ENCODE data around the gene ROCK1.

The ROCK1 gene

DNA sequence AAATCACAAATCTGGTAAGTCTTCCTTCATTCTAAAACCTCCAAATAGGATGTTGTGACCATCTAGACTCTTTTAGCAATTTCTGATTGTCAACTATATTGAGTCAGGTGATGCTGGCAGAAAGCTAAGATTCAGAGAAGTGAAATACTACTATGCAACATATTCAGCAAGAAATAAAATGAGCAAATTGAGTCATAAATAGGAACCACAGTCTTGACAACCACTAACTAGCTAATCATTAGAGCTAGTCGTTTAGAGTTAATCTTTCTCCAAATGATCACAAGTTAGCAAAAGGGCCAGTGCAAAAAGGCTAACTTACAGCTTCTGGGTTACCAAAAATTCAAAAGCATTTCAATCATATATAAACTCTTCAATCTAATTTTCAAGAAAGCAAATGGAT lies 54.5 kb downstream of the ROCK1 start:
- no peak overlapping the region for H3K4me3 ChIP-seq (ENCODE audit: low read depth, low read length)
- no peak for DNase-seq (ENCODE audit: low read depth)
- TF ChIP-seq, protein P1, sequence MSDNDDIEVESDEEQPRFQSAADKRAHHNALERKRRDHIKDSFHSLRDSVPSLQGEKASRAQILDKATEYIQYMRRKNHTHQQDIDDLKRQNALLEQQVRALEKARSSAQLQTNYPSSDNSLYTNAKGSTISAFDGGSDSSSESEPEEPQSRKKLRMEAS (IDR thresholded peaks at IDR 0.05; ENCODE audit: low read depth, low read length), result no peak
- TF ChIP-seq MYC (IDR thresholded peaks at IDR 0.05; ENCODE audit: low read depth, low read length), result no peak
- TF ChIP-seq, protein P2, sequence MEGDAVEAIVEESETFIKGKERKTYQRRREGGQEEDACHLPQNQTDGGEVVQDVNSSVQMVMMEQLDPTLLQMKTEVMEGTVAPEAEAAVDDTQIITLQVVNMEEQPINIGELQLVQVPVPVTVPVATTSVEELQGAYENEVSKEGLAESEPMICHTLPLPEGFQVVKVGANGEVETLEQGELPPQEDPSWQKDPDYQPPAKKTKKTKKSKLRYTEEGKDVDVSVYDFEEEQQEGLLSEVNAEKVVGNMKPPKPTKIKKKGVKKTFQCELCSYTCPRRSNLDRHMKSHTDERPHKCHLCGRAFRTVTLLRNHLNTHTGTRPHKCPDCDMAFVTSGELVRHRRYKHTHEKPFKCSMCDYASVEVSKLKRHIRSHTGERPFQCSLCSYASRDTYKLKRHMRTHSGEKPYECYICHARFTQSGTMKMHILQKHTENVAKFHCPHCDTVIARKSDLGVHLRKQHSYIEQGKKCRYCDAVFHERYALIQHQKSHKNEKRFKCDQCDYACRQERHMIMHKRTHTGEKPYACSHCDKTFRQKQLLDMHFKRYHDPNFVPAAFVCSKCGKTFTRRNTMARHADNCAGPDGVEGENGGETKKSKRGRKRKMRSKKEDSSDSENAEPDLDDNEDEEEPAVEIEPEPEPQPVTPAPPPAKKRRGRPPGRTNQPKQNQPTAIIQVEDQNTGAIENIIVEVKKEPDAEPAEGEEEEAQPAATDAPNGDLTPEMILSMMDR (IDR thresholded peaks at IDR 0.05; ENCODE audit: low read depth, low read length), result no peak
- no peak for TF ChIP-seq POLR2A (IDR thresholded peaks at IDR 0.05; ENCODE audit: extremely low read depth, insufficient read length)

DNA sequence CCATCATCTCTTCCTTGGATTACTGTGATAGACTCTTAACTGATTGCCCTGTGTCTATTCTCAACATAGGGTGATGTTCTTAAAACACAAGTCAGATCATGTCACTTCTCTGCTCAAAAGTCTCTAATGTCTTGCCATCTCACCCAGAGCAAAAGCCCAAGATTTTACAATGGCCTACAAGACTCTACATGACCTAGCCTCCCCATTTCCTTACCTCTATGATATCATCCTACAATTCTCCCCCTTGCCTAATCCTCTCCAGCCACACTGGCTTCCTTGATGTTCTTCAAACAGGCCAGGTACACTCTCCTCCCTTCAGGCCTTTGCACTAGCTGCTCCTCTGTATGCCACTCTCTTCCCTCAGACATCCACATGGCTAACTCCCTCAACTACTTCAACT lies 55.1 kb downstream of the ROCK1 start:
- TF ChIP-seq MYC (IDR thresholded peaks at IDR 0.05; ENCODE audit: low read depth, low read length) (no peak), POLR2A (IDR thresholded peaks at IDR 0.05; ENCODE audit: extremely low read depth, insufficient read length) (no peak)
- TF ChIP-seq, protein P2 (IDR thresholded peaks at IDR 0.05; ENCODE audit: low read depth, low read length), result no peak
- TF ChIP-seq, protein P1 (IDR thresholded peaks at IDR 0.05; ENCODE audit: low read depth, low read length), result no peak
- no peak overlapping the region for H3K4me3 ChIP-seq (ENCODE audit: low read depth, low read length)
- DNase-seq (ENCODE audit: low read depth), result no peak

DNA sequence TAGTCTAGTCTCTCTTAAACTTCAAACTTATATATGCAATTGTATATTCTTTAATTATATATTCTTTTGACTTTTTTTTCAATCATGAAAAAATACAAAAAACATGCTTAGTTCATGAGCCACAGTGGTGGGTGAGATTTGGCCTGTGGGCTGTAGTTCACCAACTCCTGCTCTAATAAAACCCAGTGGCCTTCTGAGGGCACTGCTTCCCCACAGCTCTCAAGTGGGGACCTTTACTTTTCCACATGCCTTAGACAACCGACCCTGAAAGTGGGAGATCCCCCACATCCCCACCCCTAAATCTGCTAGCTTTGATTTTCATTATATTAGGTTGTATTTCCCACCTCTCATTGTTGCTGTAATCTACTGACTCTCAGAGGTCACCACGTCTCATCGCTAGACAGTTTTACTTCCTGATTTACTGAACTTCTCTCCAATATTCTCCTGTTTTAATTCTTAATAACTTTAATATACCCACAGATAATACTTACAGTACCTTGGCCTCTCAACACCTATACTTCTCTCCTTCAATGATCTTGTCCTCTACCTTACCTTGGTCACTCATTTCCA lies 57.3 kb downstream of the ROCK1 start:
- DNase-seq (ENCODE audit: low read depth), result no peak
- TF ChIP-seq, protein P1 (IDR thresholded peaks at IDR 0.05; ENCODE audit: low read depth, low read length), result no peak
- TF ChIP-seq, protein P2 (IDR thresholded peaks at IDR 0.05; ENCODE audit: low read depth, low read length), result no peak
- TF ChIP-seq MYC (IDR thresholded peaks at IDR 0.05; ENCODE audit: low read depth, low read length) (no peak), POLR2A (IDR thresholded peaks at IDR 0.05; ENCODE audit: extremely low read depth, insufficient read length) (no peak)
- H3K4me3 ChIP-seq (ENCODE audit: low read depth, low read length), result no peak overlapping the region

DNA sequence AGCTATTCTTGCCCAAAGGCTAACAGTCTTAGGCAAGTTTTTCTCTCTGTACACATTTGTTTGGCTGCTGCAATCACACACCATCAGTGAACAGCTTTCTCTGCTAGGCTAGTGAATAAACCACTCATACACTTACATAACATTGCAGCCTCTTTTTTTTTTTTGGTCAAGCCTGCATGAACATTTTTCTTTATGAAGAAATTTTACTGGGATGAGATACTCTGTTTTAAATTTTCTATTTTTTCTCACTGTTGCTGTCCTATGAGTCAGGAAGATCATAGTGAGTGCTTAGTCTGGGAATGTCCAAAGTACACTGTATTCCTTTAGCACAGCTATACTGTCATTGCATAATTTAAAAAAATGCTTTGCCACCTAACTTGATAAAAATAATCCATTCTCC lies 58.5 kb downstream of the ROCK1 start:
- H3K4me3 ChIP-seq (ENCODE audit: low read depth, low read length), result no peak overlapping the region
- TF ChIP-seq MYC (IDR thresholded peaks at IDR 0.05; ENCODE audit: low read depth, low read length) (no peak), POLR2A (IDR thresholded peaks at IDR 0.05; ENCODE audit: extremely low read depth, insufficient read length) (no peak)
- TF ChIP-seq, protein P2 (IDR thresholded peaks at IDR 0.05; ENCODE audit: low read depth, low read length), result no peak
- TF ChIP-seq, protein P1 (IDR thresholded peaks at IDR 0.05; ENCODE audit: low read depth, low read length), result no peak
- DNase-seq (ENCODE audit: low read depth), result no peak

DNA sequence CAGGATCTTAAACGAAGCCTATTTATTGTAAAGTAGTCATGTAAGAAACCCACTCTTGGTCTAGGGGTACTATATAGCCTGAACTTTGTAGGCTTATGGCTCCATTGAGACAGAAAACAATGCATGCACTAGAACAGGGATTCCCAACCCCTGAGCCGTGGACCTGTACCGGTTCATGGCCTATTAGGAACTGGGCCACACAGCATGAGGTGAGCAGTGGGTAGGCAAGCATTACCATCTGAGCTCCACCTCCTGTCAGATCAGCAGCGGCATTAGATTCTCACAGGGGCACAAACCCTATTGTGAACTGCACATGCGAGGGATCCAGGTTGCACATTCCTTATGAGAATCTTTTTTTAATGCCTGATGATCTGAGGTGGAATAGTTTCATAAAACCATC lies 59.2 kb downstream of the ROCK1 start:
- no peak for DNase-seq (ENCODE audit: low read depth)
- no peak overlapping the region for H3K4me3 ChIP-seq (ENCODE audit: low read depth, low read length)
- TF ChIP-seq POLR2A (IDR thresholded peaks at IDR 0.05; ENCODE audit: extremely low read depth, insufficient read length), result no peak
- TF ChIP-seq, protein P2 (IDR thresholded peaks at IDR 0.05; ENCODE audit: low read depth, low read length), result no peak
- TF ChIP-seq, protein P1 (IDR thresholded peaks at IDR 0.05; ENCODE audit: low read depth, low read length), result no peak
- no peak for TF ChIP-seq MYC (IDR thresholded peaks at IDR 0.05; ENCODE audit: low read depth, low read length)
